Measurements from ENCODE around the gene TAB2. TPM values are rescaled to one million over a fixed set of nuclear protein-coding genes. Genes with fewer than 3 reads are reported as not detected.

TAB2 gene
- total and polyA plus RNA-seq, 8 donors: 49.3 to 103 (median 86.5) TPM

DNA sequence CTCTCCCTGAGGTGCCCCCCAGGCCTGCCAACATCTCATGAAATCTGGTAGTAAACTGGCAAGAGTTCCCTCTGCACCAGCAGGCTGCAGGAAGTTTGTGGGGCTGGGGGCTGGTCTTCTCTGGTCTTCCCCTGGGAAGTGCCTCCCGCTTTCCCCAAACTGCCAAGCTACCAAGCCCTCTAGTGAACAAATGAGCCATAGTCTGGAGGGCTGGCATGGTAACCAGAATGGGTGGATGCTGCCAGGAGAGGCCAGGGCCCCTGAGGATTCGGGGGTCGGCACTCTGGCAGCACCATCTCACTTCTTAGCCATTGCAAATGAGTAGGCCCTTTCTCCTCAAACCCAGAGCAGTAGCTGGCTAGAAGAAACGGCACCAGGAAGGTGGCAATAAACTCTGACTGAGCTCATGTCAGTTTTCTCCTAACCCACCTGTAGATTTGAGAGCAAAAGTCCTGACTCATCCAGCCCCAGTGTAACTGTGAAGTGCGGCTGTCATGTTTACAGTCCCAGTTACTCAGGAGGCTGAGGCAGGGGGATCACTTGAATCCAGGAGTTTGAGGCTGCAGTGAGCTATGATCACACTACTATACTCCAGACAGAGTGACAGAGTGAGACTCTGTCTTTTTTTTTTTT is 131.4 kb downstream of the TAB2 start:
- TF ChIP-seq, protein P1, sequence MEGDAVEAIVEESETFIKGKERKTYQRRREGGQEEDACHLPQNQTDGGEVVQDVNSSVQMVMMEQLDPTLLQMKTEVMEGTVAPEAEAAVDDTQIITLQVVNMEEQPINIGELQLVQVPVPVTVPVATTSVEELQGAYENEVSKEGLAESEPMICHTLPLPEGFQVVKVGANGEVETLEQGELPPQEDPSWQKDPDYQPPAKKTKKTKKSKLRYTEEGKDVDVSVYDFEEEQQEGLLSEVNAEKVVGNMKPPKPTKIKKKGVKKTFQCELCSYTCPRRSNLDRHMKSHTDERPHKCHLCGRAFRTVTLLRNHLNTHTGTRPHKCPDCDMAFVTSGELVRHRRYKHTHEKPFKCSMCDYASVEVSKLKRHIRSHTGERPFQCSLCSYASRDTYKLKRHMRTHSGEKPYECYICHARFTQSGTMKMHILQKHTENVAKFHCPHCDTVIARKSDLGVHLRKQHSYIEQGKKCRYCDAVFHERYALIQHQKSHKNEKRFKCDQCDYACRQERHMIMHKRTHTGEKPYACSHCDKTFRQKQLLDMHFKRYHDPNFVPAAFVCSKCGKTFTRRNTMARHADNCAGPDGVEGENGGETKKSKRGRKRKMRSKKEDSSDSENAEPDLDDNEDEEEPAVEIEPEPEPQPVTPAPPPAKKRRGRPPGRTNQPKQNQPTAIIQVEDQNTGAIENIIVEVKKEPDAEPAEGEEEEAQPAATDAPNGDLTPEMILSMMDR (IDR thresholded peaks at IDR 0.05): no peak
- peak in 1 of 4 donors; percentile 21 for DNase-seq
- peaks cover 7 to 25% of the 10 kb centered on the region in 2 donors for H3K4me1 ChIP-seq
- intact Hi-C loops (cut with DNase I): no loop called here
- no peaks in the 10 kb centered on the region for H3K36me3 ChIP-seq
- H3K27ac ChIP-seq: no peak overlapping the region
- no peaks in the 10 kb centered on the region for H3K9me3 ChIP-seq
- peaks cover 6 to 22% of the 10 kb centered on the region in 2 donors for H3K27me3 ChIP-seq
- ATAC-seq: no peak
- H3K4me3 ChIP-seq: no peak overlapping the region

DNA sequence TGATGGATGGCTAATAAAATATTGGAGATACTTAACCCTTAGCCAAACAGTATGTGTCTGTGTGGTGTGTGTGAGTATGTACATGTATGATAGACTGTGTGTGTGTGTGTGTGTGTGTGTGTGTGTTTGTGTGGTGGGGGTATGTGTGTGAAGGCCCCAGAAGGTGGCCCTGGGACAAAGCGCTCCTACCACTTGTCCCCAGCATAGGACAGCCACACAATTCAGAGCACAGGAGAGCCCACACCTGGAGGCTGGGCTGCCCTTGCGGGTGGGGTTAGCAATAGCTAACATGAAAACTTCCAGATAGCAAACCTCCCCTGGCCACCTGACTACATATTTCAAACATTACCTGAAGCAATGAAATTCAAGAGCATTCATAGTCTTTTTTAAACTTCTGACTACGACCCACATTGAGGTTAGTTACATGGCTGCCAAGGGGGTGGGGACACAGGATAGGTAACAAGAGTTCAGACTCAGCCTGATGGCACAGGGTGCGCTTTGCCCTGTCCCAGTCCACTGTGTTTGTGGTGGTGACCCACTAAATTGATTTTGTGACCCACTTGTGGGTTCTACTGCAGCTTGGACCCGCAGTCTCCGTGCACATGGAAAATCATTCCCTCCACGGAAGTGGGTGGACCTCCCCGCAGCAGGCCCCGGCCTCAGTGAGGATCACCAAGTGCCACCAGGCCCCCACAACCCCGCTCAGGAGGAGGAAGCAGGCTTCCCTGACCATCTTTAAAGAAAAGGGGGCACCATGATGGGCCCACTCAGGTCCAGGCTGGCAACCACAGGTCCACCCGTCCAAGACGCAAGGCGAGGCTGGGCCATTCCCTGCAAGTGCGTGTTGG is 132.5 kb downstream of the TAB2 start:
- TF ChIP-seq, protein P1 (IDR thresholded peaks at IDR 0.05): no peak
- ATAC-seq: no peak
- intact Hi-C loops (cut with DNase I): no loop called here

DNA sequence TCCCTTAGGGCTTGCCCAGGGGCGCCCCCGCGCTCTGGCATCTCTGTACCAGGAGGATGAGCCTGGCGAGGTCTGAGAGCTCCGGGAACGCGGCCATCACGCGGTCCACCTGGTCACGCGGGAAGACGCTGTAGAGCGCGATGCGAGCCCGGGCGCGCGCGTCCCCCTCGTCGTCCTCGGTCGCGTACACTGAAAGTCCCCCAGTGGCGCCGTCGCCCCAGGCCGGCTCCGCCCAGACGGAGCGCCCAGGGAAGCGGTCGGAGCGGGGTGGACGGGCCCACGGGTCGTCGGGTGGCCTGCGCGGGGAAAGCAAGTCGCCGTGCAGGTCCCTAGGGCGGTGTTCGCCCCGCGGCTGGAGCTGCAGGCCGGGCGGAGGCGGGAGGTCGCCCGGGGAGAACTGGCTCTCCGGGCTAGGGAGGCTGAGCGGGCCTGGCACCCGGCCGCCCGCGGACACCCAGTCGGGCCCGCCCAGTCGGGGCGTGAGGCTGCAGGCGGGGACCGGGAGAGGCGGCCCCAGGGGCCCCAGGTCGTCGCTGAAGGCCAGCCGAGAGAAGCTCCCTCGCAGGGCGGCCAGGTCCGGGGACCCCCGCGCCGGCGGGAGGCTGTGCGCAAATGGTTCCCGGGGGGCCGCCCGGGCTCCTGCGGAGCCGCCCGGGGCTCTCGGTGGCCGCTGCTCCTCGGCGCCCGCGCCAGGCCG is 133.3 kb downstream of the TAB2 start:
- Histone ChIP-seq H3K4me3 (peak overlapping the region; percentile 38 to 43), H3K27me3 (peaks cover 6 to 22% of the 10 kb centered on the region in 2 donors), H3K27ac (no peak overlapping the region), H3K36me3 (no peaks in the 10 kb centered on the region), H3K9me3 (no peaks in the 10 kb centered on the region), H3K4me1 (peaks cover 20 to 41% of the 10 kb centered on the region in 2 donors)
- intact Hi-C loops (cut with DNase I): no loop called here
- ATAC-seq: peak; percentile 41
- DNase-seq: peak; percentile 35 to 86 (median 38)
- TF ChIP-seq, protein P1 (IDR thresholded peaks at IDR 0.05): no peak

More for the DNA sequence above, 132.5 kb downstream of the TAB2 start:
- Histone ChIP-seq H3K9me3 (no peaks in the 10 kb centered on the region), H3K4me3 (peak overlapping the region; percentile 38 to 43), H3K4me1 (peaks cover 16 to 37% of the 10 kb centered on the region in 2 donors), H3K36me3 (no peaks in the 10 kb centered on the region), H3K27ac (no peak overlapping the region), H3K27me3 (peaks cover 6 to 22% of the 10 kb centered on the region in 2 donors)
- peak in 1 of 4 donors; percentile 7 for DNase-seq

DNA sequence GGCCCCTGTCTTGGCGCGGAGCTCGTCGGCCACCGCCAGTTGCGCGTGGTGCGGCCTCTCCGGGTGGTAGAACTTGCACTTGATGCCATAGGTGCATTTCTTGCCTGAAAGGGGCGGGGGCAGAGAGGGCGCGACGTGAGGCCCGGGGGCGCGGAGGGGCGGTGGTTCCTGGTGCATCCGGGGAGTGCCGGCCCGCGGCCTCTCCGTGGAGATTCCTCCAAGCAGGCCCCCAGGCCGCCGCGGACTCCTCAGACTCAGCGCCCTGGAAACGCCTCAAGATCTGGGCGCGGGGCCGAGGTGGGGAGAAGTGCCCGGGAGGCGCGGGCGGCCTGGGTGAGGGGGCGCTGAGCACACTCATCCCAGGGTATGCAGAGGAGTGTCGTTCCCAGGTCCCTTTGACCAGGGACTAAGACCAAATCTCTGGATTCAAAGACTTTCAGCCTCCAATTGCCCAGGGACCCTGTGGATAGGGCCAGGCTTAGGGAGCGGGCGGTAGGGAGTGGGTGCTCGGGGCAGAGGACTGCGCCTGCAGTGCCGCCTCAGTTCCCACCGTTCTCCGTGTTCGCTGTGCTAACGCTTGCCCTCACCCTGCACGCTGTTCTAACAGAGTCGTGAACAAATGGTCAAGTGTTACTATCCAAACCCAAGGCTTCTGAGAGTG is 134.0 kb downstream of the TAB2 start:
- no peaks in the 10 kb centered on the region for H3K36me3 ChIP-seq
- ATAC-seq: peak; percentile 3
- DNase-seq: peak in 2 of 4 donors; percentile 38 to 84
- peaks cover 20 to 41% of the 10 kb centered on the region in 2 donors for H3K4me1 ChIP-seq
- no peak overlapping the region for H3K27ac ChIP-seq
- H3K9me3 ChIP-seq: no peaks in the 10 kb centered on the region
- intact Hi-C loops (cut with DNase I): no loop called here
- H3K4me3 ChIP-seq: peak overlapping the region; percentile 38 to 43
- peaks cover 6 to 22% of the 10 kb centered on the region in 2 donors for H3K27me3 ChIP-seq
- TF ChIP-seq, protein P1 (IDR thresholded peaks at IDR 0.05): no peak

Data from left lung (tissue), 10 donors.